ENCODE data around the gene EXOC2. TPM values are rescaled to one million over a fixed set of nuclear protein-coding genes. Genes with fewer than 3 reads are reported as not detected.

Gene EXOC2
- total RNA-seq, 1 donor from 2014 or later, result 28.5 TPM

DNA sequence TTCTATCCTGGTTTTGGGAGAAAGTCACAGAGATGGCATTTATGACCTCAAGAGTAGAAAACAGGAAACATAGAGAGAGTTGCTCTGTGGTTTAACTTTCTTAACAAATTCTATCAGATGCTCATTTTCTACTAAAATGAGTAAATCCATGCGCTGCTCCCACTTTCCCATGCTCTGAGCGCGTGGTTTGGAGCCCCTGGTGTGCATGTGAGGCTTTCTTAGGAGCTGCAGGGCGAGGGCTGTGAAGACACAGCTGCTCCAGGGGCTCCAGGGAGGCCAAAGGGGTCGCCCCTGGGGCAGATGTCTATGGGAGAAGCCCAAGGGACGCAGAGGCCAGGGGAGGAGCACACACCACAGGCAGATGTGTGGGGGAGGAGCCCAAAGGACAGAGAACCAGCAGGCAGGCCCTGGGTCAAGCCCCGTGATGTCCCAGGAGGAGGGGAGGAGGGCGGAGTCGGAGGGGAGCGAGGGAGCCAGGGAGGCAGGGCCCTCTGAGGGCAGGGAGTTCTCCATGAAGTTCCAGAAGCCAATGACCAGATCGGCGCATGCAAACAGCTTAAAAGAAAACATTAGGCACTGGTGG is 178.5 kb downstream of the EXOC2 start:
- DNase-seq (no peak), ATAC-seq (peak; percentile 29 to 43)
- Histone ChIP-seq H3K27me3 (ENCODE audit: low read depth) (no peaks in the 10 kb centered on the region), H3K36me3 (peaks cover 10% of the 10 kb centered on the region), H3K4me1 (no peaks in the 10 kb centered on the region), H3K4me3 (no peak overlapping the region), H3K9me3 (peaks cover 3% of the 10 kb centered on the region), H3K27ac (no peak overlapping the region)
- intact Hi-C loops (cut with DNase I), result no loop called here
- TF ChIP-seq, protein P1, sequence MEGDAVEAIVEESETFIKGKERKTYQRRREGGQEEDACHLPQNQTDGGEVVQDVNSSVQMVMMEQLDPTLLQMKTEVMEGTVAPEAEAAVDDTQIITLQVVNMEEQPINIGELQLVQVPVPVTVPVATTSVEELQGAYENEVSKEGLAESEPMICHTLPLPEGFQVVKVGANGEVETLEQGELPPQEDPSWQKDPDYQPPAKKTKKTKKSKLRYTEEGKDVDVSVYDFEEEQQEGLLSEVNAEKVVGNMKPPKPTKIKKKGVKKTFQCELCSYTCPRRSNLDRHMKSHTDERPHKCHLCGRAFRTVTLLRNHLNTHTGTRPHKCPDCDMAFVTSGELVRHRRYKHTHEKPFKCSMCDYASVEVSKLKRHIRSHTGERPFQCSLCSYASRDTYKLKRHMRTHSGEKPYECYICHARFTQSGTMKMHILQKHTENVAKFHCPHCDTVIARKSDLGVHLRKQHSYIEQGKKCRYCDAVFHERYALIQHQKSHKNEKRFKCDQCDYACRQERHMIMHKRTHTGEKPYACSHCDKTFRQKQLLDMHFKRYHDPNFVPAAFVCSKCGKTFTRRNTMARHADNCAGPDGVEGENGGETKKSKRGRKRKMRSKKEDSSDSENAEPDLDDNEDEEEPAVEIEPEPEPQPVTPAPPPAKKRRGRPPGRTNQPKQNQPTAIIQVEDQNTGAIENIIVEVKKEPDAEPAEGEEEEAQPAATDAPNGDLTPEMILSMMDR (IDR thresholded peaks at IDR 0.05), result no peak

DNA sequence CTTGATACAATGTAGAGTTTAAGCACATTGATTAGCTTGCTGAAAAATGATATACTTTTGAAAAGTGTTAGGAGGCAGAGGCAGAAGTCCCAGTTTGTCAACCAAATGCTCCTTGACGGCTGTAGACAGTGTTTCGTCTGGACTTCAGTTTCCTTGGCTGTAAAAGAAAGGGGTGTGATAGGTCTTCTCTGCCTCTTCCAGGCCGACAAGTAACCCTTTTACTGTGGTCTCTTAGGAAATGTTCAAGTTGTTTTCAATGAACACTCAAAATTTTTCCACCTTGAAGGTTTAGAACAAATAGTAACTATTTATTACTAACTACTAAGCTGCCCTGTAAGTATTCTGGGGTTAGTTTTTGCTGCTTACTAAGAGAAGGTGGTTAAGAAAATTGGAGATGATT is 179.0 kb downstream of the EXOC2 start:
- Histone ChIP-seq H3K9me3 (peaks cover 3% of the 10 kb centered on the region), H3K27ac (no peak overlapping the region), H3K4me3 (no peak overlapping the region), H3K27me3 (ENCODE audit: low read depth) (no peaks in the 10 kb centered on the region), H3K4me1 (no peaks in the 10 kb centered on the region), H3K36me3 (peaks cover 10% of the 10 kb centered on the region)
- TF ChIP-seq, protein P1 (IDR thresholded peaks at IDR 0.05), result no peak
- ATAC-seq (peak; percentile 56 to 70), DNase-seq (no peak)
- intact Hi-C loops (cut with DNase I), result no loop called here

DNA sequence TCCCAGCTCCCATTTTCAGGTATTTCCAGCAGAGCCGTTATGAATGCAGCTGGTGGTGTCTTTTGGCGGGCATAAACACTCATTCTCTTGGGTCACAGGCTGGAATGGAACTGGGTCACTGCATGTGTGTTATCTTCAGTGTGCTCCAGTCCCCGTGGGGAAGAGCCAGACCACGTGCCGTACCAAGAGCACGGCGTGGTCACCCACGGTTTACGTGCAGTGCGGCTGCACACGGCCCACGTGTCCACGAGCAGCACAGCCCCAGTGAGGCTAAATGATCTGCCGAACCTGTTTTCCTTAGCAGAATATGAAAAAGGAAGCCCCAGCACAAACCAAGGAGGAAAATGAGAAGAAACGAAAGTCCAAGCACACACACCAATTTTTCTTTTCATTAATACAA is 179.9 kb downstream of the EXOC2 start:
- no peak for DNase-seq
- intact Hi-C loops (cut with DNase I), result no loop called here
- ATAC-seq, result no peak
- H3K9me3 ChIP-seq, result peaks cover 3% of the 10 kb centered on the region
- H3K4me1 ChIP-seq, result no peaks in the 10 kb centered on the region
- no peaks in the 10 kb centered on the region for H3K27me3 ChIP-seq (ENCODE audit: low read depth)
- peaks cover 10% of the 10 kb centered on the region for H3K36me3 ChIP-seq
- no peak overlapping the region for H3K27ac ChIP-seq
- H3K4me3 ChIP-seq, result no peak overlapping the region
- TF ChIP-seq, protein P1 (IDR thresholded peaks at IDR 0.05), result no peak

DNA sequence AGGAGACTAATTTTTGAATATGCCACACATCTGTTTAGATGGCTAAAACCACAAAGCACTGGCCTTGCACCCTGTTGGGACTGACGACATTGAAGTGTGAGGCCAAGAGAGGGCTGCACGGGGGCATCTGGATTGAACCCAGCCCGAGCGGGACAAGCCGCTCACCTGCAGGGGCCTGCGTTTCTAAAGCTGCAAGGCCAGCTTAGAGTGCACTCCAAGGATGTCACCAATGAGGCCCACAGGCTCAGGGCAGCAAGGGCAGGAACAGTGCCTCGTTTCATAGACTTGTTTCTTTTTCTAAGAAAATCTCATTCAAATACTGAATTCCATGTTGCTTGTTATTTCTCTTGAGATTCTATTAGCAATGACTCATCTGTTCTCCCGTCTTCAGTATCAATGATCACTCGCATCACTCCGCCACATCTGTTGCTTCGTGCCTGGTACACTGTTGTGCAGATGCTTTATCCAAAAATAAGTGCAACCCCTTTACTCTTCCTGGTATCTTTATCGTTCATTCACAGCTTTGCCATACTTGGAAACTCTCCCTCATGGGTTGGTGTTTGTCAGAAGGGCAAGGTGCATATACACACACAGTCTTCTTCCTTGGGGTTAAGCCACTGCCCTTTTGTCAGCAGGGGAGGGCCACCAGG is 181.3 kb downstream of the EXOC2 start:
- no peaks in the 10 kb centered on the region for H3K4me1 ChIP-seq
- intact Hi-C loops (cut with DNase I), result no loop called here
- H3K9me3 ChIP-seq, result no peaks in the 10 kb centered on the region
- no peaks in the 10 kb centered on the region for H3K27me3 ChIP-seq (ENCODE audit: low read depth)
- H3K36me3 ChIP-seq, result peaks cover 10% of the 10 kb centered on the region
- DNase-seq (no peak), ATAC-seq (no peak)
- no peak overlapping the region for H3K4me3 ChIP-seq
- H3K27ac ChIP-seq, result no peak overlapping the region
- TF ChIP-seq, protein P1 (IDR thresholded peaks at IDR 0.05), result no peak

DNA sequence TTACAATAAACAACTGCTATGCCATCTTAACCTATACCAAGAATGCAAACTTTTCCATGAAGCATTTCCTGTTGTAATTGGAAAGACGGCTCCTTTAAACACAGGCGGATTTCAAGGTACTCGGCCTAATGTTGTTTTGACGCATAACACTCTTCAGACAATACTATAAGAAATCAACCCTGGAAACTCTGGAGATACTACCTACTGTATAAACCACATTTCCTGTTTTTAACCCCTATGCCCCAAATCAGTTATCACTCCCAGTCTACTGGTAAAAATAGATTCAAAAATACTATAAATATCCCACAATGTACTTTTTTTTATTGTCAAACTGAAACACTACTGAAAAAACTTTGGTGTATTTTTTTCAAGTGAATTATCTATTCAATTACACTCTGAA is 183.3 kb downstream of the EXOC2 start:
- no peak for ATAC-seq
- H3K4me3 ChIP-seq, result no peak overlapping the region
- TF ChIP-seq, protein P1 (IDR thresholded peaks at IDR 0.05), result no peak
- no peaks in the 10 kb centered on the region for H3K27me3 ChIP-seq (ENCODE audit: low read depth)
- intact Hi-C loops (cut with DNase I), result no loop called here
- no peaks in the 10 kb centered on the region for H3K9me3 ChIP-seq
- peaks cover 14% of the 10 kb centered on the region for H3K36me3 ChIP-seq
- H3K4me1 ChIP-seq, result no peaks in the 10 kb centered on the region
- no peak for DNase-seq
- no peak overlapping the region for H3K27ac ChIP-seq

Data from lower lobe of right lung (tissue), 2 donors.